RWPE1 (cell line): ENCODE results near the gene TBCE.
"Not testable (repeated sequence)": the region's sequence is repeated elsewhere in the genome, so short reads cannot be mapped to it uniquely, and the experiment has no call there.

Experiments
- CTCF ChIA-PET: fragments of 350-600 bp; sonication (Branson Sonifier 250); formaldehyde crosslinking; extraction: SDS; loops from one replicate; lab custom pipeline; 2021; lab: Yijun Ruan, JAX
- POLR2A ChIA-PET: fragments of 400-600 bp; formaldehyde crosslinking; extraction: SDS; loops from one replicate; lab custom pipeline; 2020; ENCODE audit warnings: antibody characterized with exemption; ENCODE audit not compliant: low non-redundant PET; lab: Yijun Ruan, JAX
- DNase-seq: peaks from one replicate; pipeline ENCODE4 v3.0.0; 2012; ENCODE audit warnings: low spot score
- H3K27ac ChIP-seq: fragments of 450-650 bp; 2 replicates; pipeline ENCODE4 v1.5.1; 2017
- CTCF ChIP-seq: fragments of 450-650 bp; conservative IDR thresholded peaks from 2 replicates; pipeline ENCODE4 v1.5.1; 2017; ENCODE audit warnings: low read depth, mild to moderate bottlenecking

Gene TBCE

GRCh38 chr1:235342471-235342870 is 24.8 kb upstream of the TBCE start:
- ChIA-PET CTCF (interaction anchor here (0.6 kb wide), 2 partner anchors 12 to 69 kb away, joined by 3 to 6 read pairs; no protein-coding TSS in a partner anchor), POLR2A (no interaction called here)

GRCh38 chr1:235343726-235344125 is 23.5 kb upstream of the TBCE start:
- POLR2A ChIA-PET: no interaction called here
- no peak overlapping the region for H3K27ac ChIP-seq
- no peak for DNase-seq
- no peak for TF ChIP-seq CTCF
- CTCF ChIA-PET: no interaction called here

More at GRCh38 chr1:235342471-235342870, 24.8 kb upstream of the TBCE start:
- DNase-seq: no peak
- no peak overlapping the region for H3K27ac ChIP-seq
- no peak for TF ChIP-seq CTCF

DNA sequence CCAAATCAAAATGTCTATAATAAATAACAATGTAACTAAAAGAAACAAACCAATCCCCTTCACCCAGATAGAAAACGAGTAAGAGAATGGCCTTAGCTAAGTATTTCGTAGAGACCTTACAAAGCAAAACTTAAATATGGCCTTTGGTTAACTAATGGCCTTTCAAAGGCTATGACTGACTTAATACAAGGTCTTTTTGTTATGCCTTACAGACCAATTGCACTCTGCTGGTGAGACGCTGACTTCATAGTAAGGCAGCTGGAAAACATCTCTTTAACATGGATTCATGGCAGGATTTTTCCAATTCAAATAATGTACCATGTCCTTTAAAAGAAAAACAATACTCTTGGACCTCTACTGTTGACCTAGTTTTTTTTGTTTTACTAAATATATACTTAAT is 15.8 kb upstream of the TBCE start:
- ChIA-PET POLR2A (no interaction called here), CTCF (no interaction called here)
- no peak overlapping the region for H3K27ac ChIP-seq
- no peak for TF ChIP-seq CTCF
- DNase-seq: no peak

GRCh38 chr1:235351898-235352297 is 15.3 kb upstream of the TBCE start:
- CTCF ChIA-PET: no interaction called here
- POLR2A ChIA-PET: no interaction called here
- no peak overlapping the region for H3K27ac ChIP-seq
- no peak for TF ChIP-seq CTCF
- DNase-seq: no peak

GRCh38 chr1:235357485-235358373 is 9.5 kb upstream of the TBCE start:
- ChIA-PET CTCF (no interaction called here), POLR2A (no interaction called here)
- no peak overlapping the region for H3K27ac ChIP-seq
- no peak for TF ChIP-seq CTCF
- DNase-seq: no peak

- POLR2A ChIA-PET: no interaction called here
- no peak overlapping the region for H3K27ac ChIP-seq
- no peak for DNase-seq
- TF ChIP-seq CTCF: no peak
- CTCF ChIA-PET: no interaction called here
Measured at GRCh38 chr1:235358899-235359298, 8.3 kb upstream of the TBCE start.

GRCh38 chr1:235364189-235364588 is 3.0 kb upstream of the TBCE start:
- POLR2A ChIA-PET, H3K27ac ChIP-seq, DNase-seq: not testable (repeated sequence)
- CTCF ChIA-PET: interaction anchor here (0.5 kb wide), 1 partner anchor 1662 kb away, joined by 5 read pairs; no protein-coding TSS in a partner anchor
